Activated B cell treated with CpG ODN at 0.5 μM for 24 hours (primary cell): ENCODE data around the gene POC1B. TPM values are rescaled to one million over a fixed set of nuclear protein-coding genes. Genes with fewer than 3 reads are reported as not detected.

Experiments used
- ATAC-seq: fragments of 200-7000 bp; cut with Tn5 transposase; one replicate; pipeline ENCODE4 v1.10.0; 2021; ENCODE audit warnings: low read depth, mild to moderate bottlenecking, moderate library complexity
- CTCF ChIA-PET: fragments of 350-600 bp; sonication (Branson Sonifier 250); formaldehyde crosslinking; loops from one replicate; lab custom pipeline; 2021; ENCODE audit warnings: antibody characterized with exemption; lab: Charles Lee
- POLR2A ChIA-PET: fragments of 350-600 bp; sonication (Branson Sonifier 250); formaldehyde crosslinking; loops from one replicate; lab custom pipeline; 2021; ENCODE audit warnings: antibody characterized with exemption; lab: Charles Lee
- DNase-seq: peaks from one replicate; pipeline ENCODE4 v3.0.0; 2022
- H3K27ac Mint-ChIP-seq: one replicate; pipeline ENCODE4 v1.8.0; 2020; ENCODE audit warnings: mixed read lengths
- H3K27me3 Mint-ChIP-seq: one replicate; pipeline ENCODE4 v1.8.0; 2021; ENCODE audit warnings: mixed read lengths
- H3K36me3 Mint-ChIP-seq: one replicate; pipeline ENCODE4 v1.8.0; 2021; ENCODE audit warnings: low read depth, mixed read lengths
- H3K4me1 Mint-ChIP-seq: one replicate; pipeline ENCODE4 v1.8.0; 2021; ENCODE audit warnings: mixed read lengths
- H3K4me3 Mint-ChIP-seq: one replicate; pipeline ENCODE4 v1.8.0; 2020; ENCODE audit warnings: mild to moderate bottlenecking, mixed read lengths
- H3K9me3 Mint-ChIP-seq: one replicate; pipeline ENCODE4 v1.8.0; 2020; ENCODE audit warnings: mixed read lengths
- intact Hi-C: fragments of 100-400 bp; cut with micrococcal nuclease; formaldehyde crosslinking; loops from one replicate; pipeline ENCODE4 v1.15.1; 2024
- total RNA-seq: library from RNA; stranded (reverse); gene quantifications from 2 replicates; pipeline ENCODE4 v1.2.3, GENCODE V29; 2022
- TF ChIP-seq, protein P1 (sequence below): fragments of 200-600 bp; IDR thresholded peaks from one replicate; pipeline ENCODE4 v1.8.0; 2022; ENCODE audit warnings: antibody characterized with exemption, mild to moderate bottlenecking

Gene POC1B
- total RNA-seq, 1 donor from 2014 or later = 27.3 TPM

DNA sequence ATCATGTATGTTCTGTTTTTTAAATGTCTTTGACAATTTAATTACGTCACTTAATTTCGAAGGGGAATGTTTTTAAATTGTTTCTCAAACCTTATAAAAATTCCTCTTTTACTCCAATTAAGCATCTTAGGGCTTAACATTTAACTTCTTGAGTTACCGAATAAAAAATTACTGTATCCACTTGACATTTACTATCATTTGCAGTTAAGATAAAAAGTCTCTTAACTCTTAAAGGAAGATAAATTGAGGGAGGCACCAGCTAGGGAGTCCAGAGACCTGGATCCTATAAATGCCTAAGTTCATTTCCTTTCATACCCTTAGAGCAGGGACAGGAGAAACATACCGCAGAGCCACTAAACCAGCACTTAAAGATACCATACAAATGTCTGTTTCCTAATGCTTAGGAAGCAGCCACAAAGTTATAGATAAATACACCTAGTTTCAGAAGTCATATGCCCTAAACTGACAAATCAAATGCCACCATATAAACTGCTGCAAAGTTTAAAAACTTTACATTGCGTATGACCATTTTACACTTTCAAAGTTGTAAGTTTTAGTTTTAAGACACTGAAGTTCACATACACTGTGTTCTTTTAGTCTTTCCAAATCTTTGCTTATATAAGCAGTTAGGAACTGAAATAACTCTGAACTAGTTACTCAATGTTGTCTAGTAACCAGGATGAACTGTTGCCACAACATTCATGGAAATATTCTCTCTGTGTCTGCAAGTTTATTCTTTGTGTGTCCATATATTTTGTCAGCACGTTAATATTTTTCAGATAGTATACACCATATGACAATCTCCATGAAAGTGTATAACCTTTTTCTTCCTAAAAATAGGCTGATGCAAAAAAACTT, 72.5 kb downstream of the POC1B start:
- CTCF ChIA-PET = no interaction called here
- POLR2A ChIA-PET = no interaction called here
- Mint-ChIP-seq H3K27me3 (no peaks in the 10 kb centered on the region), H3K36me3 (peaks cover 40% of the 10 kb centered on the region), H3K27ac (no peak overlapping the region), H3K4me3 (no peak overlapping the region), H3K4me1 (no peaks in the 10 kb centered on the region), H3K9me3 (no peaks in the 10 kb centered on the region)
- ATAC-seq (no peak), DNase-seq (no peak)
- TF ChIP-seq, protein P1, sequence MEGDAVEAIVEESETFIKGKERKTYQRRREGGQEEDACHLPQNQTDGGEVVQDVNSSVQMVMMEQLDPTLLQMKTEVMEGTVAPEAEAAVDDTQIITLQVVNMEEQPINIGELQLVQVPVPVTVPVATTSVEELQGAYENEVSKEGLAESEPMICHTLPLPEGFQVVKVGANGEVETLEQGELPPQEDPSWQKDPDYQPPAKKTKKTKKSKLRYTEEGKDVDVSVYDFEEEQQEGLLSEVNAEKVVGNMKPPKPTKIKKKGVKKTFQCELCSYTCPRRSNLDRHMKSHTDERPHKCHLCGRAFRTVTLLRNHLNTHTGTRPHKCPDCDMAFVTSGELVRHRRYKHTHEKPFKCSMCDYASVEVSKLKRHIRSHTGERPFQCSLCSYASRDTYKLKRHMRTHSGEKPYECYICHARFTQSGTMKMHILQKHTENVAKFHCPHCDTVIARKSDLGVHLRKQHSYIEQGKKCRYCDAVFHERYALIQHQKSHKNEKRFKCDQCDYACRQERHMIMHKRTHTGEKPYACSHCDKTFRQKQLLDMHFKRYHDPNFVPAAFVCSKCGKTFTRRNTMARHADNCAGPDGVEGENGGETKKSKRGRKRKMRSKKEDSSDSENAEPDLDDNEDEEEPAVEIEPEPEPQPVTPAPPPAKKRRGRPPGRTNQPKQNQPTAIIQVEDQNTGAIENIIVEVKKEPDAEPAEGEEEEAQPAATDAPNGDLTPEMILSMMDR = no peak
- intact Hi-C loops = no loop called here

DNA sequence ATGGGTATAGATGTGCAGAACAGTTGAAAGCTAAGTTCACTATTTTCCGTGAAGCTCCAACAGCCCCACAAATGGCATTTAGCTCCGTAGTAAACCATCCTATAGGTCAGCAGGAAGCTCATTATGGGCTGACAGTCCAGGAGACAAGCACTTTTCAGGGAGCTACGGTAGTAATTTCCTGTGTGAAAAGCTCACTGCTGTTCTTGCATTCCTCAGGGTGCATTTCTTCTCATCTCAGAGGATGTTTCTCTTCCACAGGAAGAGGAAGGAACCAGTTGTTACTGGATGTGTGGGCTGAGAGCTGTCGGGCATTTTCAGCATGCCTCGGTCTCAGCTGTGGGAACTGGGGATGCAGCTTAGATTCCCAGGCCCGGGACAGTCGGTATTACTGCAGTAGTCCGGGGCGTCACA, 74.0 kb downstream of the POC1B start:
- Mint-ChIP-seq H3K36me3 (peaks cover 39% of the 10 kb centered on the region), H3K4me1 (no peaks in the 10 kb centered on the region), H3K9me3 (no peaks in the 10 kb centered on the region), H3K27ac (no peak overlapping the region), H3K4me3 (no peak overlapping the region), H3K27me3 (no peaks in the 10 kb centered on the region)
- intact Hi-C loops = no loop called here
- POLR2A ChIA-PET = no interaction called here
- CTCF ChIA-PET = interaction anchor here (1.1 kb wide), 1 partner anchor 10 kb away, joined by 4 read pairs; no protein-coding TSS in a partner anchor
- ATAC-seq (no peak), DNase-seq (no peak)
- TF ChIP-seq, protein P1 = no peak

DNA sequence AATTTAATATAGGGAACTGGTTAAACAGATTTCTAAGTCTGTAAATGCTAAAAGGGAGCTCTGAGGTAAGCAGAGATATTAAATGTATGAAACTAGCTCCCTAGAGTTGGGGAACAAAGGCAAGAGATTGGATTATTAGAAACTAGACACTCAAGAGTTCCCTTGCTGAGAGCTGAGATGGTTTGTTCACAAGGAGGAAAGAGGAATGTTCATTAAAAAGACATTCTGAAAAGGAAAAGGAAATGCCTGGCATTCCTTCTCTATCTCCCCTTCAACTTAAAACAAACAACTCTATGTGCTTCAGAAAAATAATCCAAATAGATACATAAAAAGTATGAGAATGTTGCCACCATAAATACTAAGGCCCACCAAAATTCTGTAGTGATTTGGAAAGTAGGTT, 74.9 kb downstream of the POC1B start:
- DNase-seq = no peak
- Mint-ChIP-seq H3K9me3 (no peaks in the 10 kb centered on the region), H3K4me1 (no peaks in the 10 kb centered on the region), H3K27ac (no peak overlapping the region), H3K4me3 (no peak overlapping the region), H3K36me3 (peaks cover 36% of the 10 kb centered on the region), H3K27me3 (no peaks in the 10 kb centered on the region)
- CTCF ChIA-PET = interaction anchor here (1.3 kb wide), 1 partner anchor 11 kb away, joined by 3 read pairs; no protein-coding TSS in a partner anchor
- POLR2A ChIA-PET = no interaction called here
- TF ChIP-seq, protein P1 = no peak
- no peak for ATAC-seq
- intact Hi-C loops = no loop called here

DNA sequence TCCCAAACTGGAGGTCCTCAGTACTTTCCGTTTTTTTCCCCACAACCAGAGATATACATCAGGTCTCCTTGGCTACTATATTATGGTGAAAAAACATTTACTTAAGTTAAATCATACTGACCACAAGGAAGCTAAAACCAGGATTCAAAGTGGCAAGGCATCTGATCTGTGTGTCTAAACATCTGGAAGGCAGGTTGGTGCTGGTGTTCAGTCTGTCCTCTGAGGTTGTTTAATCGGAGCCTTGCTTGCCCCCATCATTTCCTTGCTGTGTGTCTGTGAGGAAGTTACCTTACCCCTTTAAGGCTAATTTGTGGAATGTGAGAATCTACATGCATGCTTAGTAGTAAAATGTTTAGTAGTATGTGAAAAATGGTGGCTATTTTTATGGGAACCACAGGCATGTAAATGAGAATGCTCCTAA, 76.9 kb downstream of the POC1B start:
- ATAC-seq = no peak
- intact Hi-C loops = no loop called here
- POLR2A ChIA-PET = no interaction called here
- Mint-ChIP-seq H3K27me3 (no peaks in the 10 kb centered on the region), H3K36me3 (peaks cover 27% of the 10 kb centered on the region), H3K27ac (no peak overlapping the region), H3K4me1 (no peaks in the 10 kb centered on the region), H3K4me3 (no peak overlapping the region), H3K9me3 (no peaks in the 10 kb centered on the region)
- TF ChIP-seq, protein P1 = no peak
- no peak for DNase-seq
- CTCF ChIA-PET = interaction anchor here (1.3 kb wide), 1 partner anchor 15 kb away, joined by 3 read pairs; no protein-coding TSS in a partner anchor

DNA sequence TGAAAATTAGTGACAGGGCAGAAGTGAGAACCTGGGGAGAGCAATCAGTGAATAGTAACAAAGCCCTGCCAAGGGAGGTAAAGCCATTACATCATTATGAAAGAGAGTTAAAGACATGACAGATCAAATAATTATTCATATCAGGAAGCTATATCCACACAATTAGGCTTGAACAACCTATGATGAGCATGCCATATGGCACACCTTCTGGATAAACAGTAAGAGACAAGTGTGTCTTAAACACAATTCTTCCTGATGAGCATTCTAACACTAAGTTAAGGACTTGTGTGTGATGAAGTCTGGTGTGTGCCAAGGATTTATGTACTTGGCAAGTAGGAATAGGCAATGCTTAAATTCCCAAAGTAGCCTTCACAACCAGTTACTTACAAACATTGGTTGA, 77.3 kb downstream of the POC1B start:
- no peak for DNase-seq
- ChIA-PET POLR2A (no interaction called here), CTCF (interaction anchor here (1.3 kb wide), 1 partner anchor 15 kb away, joined by 3 read pairs; no protein-coding TSS in a partner anchor)
- Mint-ChIP-seq H3K36me3 (peaks cover 27% of the 10 kb centered on the region), H3K4me1 (no peaks in the 10 kb centered on the region), H3K27ac (no peak overlapping the region), H3K4me3 (no peak overlapping the region), H3K9me3 (no peaks in the 10 kb centered on the region), H3K27me3 (no peaks in the 10 kb centered on the region)
- intact Hi-C loops = no loop called here
- ATAC-seq = no peak
- TF ChIP-seq, protein P1 = no peak
